Measurements from ENCODE around the gene RIPK3. TPM values are rescaled to one million over a fixed set of nuclear protein-coding genes. Genes with fewer than 3 reads are reported as not detected.

RIPK3 gene
- total RNA-seq, 4 donors from 2014 or later, result 0.29 to 123 (median 6.0) TPM

GRCh38 chr14:24304019-24304387 is 35.8 kb downstream of the RIPK3 start:
- Histone ChIP-seq H3K4me1 (no peaks in the 10 kb centered on the region), H3K27me3 (no peaks in the 10 kb centered on the region), H3K4me3 (no peak overlapping the region), H3K36me3 (no peaks in the 10 kb centered on the region), H3K9me3 (no peaks in the 10 kb centered on the region), H3K27ac (no peak overlapping the region)
- no peak for TF ChIP-seq POLR2A (IDR thresholded peaks at IDR 0.05)
- no peak for TF ChIP-seq CTCF (IDR thresholded peaks at IDR 0.05)
- intact Hi-C loops (cut with DNase I; ENCODE audit: low total_unique reads), result no loop called here
- no peak for DNase-seq

- Histone ChIP-seq H3K4me1 (no peaks in the 10 kb centered on the region), H3K36me3 (no peaks in the 10 kb centered on the region)
- intact Hi-C loops (cut with DNase I; ENCODE audit: low total_unique reads), result no loop called here
Observed at GRCh38 chr14:24300326-24300980, 39.3 kb downstream of the RIPK3 start.

GRCh38 chr14:24299255-24300191 is 40.3 kb downstream of the RIPK3 start, which contains the start of the genes DHRS1 and NOP9:
DHRS1 (minus strand) TSS chr14:24299780; CDS start chr14:24299106, 674 bp downstream.
NOP9 (plus strand) TSS chr14:24299850; CDS start chr14:24299955, 105 bp downstream.
- H3K36me3 ChIP-seq, result no peaks in the 10 kb centered on the region

More at GRCh38 chr14:24300326-24300980, 39.3 kb downstream of the RIPK3 start:
- DNase-seq, result no peak
- H3K4me3 ChIP-seq, result peak overlapping the region; percentile 90 to 93
- TF ChIP-seq POLR2A (IDR thresholded peaks at IDR 0.05) (no peak), CTCF (IDR thresholded peaks at IDR 0.05) (no peak)
- peak overlapping the region; percentile 77 to 85 for H3K27ac ChIP-seq
- no peaks in the 10 kb centered on the region for H3K9me3 ChIP-seq
- no peaks in the 10 kb centered on the region for H3K27me3 ChIP-seq

GRCh38 chr14:24298892-24299254 is 40.9 kb downstream of the RIPK3 start:
- H3K4me1 ChIP-seq, result no peaks in the 10 kb centered on the region
- peak overlapping the region; percentile 90 to 93 for H3K4me3 ChIP-seq
- no peaks in the 10 kb centered on the region for H3K9me3 ChIP-seq
- no peaks in the 10 kb centered on the region for H3K27me3 ChIP-seq
- intact Hi-C loops (cut with DNase I; ENCODE audit: low total_unique reads), result loop anchor here (10.0 kb wide), 1 partner anchor 54 kb away; the partner anchor contains the start of gene TINF2
- DNase-seq, result no peak
- no peak for TF ChIP-seq POLR2A (IDR thresholded peaks at IDR 0.05)
- no peak for TF ChIP-seq CTCF (IDR thresholded peaks at IDR 0.05)
- peak overlapping the region; percentile 77 to 85 for H3K27ac ChIP-seq
- no peaks in the 10 kb centered on the region for H3K36me3 ChIP-seq

More at GRCh38 chr14:24299255-24300191, 40.3 kb downstream of the RIPK3 start, which contains the start of the genes DHRS1 and NOP9:
- Histone ChIP-seq H3K4me3 (peak within 1 kb of the TSS; percentile 90 to 93), H3K27ac (peak within 1 kb of the TSS; percentile 77 to 85), H3K4me1 (no peaks in the 10 kb centered on the region), H3K27me3 (no peaks in the 10 kb centered on the region), H3K9me3 (no peaks in the 10 kb centered on the region)
- intact Hi-C loops (cut with DNase I; ENCODE audit: low total_unique reads), result loop anchor here (10.0 kb wide), 1 partner anchor 55 kb away; the partner anchor contains the start of gene TINF2
- TF ChIP-seq POLR2A (IDR thresholded peaks at IDR 0.05), result peak; percentile 35 to 62
- peak in 2 of 4 experiments; percentile 17 to 21 for TF ChIP-seq CTCF (IDR thresholded peaks at IDR 0.05)
- DNase-seq, result peak; percentile 89 to 92
